ENCODE measurements around the gene PFKFB4. TPM values are rescaled to one million over a fixed set of nuclear protein-coding genes. Genes with fewer than 3 reads are reported as not detected.
A peak's percentile ranks its signal among the peaks of the same experiment; 100 is the strongest.
"Not testable (repeated sequence)": the region's sequence is repeated elsewhere in the genome, so short reads cannot be mapped to it uniquely, and the experiment has no call there.

PFKFB4 gene
- total RNA-seq, 2 donors from 2014 or later, result 8.5 to 18.0 TPM

DNA sequence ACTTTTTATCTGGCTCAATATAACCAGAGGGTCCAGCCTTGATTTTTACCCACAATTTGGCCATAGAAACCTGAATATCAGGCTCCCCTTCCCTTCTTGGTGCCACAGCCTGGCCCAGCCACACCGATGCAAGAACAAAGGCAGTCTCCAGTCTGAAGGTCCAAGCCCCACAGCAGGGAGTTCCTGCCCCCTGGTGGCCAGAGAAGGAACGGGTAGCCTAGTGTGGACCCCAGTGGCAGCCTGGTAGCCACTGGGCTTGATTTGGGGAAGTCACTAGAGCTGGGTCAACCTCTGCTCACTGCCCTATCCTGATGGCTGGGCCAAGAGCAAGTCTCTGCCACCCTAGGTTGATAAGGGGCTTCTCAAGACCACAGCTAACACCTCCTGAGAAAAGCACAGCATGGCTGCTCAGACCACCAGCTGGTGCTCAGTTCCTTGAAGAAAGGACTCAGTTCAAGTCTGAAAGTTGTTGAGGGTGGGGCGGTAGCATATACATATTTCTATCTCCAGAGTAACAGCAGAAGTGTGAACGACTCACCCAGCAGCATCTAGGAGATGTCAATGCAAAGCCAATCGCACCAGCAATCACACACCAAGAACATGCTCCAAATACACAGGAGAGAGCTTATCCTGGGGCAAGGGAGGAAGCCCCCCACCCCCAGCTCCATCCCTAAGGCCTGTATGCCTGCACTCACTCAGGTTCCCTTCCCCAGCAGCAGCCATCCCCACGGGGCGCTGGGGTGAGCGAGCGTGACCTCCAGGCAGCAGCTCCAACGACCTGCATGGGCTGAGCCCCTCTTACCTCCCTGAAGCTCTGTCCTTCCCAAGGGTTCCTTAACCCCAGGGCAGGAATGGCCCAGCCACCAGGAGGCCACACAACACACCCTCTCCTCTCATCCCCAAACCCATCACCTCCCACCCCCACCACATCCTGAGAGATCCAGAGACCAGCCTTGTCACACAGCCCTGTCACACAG, 7.6 kb downstream of the PFKFB4 start:
- Mint-ChIP-seq H3K4me1 (ENCODE audit: low read depth) (no peaks in the 10 kb centered on the region), H3K27me3 (ENCODE audit: low read depth) (no peaks in the 10 kb centered on the region), H3K4me3 (no peak overlapping the region), H3K27ac (no peak overlapping the region), H3K9me3 (no peaks in the 10 kb centered on the region), H3K36me3 (ENCODE audit: insufficient read depth in 2 of 2) (no peaks in the 10 kb centered on the region)
- peak; percentile 95 to 97 for ATAC-seq (replicated peaks in 1 of 2)
- DNase-seq, result peak; percentile 85 to 88

DNA sequence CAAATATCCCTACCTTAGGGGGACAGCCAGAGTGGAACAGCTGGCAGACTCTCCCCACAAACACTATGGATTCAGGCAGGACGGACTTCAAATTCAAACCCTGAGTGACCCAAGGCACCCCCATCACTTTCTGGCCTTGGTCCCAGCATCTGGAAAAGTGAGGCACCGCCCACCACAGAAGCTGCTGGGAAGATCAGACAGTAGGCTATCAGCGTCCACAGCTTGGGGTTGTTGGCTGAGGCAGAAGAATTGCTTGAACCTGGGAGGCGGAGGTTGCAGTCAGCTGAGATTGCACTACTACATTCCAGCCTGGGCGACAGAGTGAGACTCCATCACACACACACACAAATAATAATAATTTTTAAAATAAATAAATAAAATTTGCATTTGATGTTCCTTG, 8.5 kb downstream of the PFKFB4 start:
- no peak for DNase-seq
- peaks cover 0 to 2% of the 10 kb centered on the region in 2 donors for H3K36me3 Mint-ChIP-seq (ENCODE audit: insufficient read depth in 2 of 2)
- ATAC-seq (replicated peaks in 1 of 2), result no peak
- no peaks in the 10 kb centered on the region for H3K4me1 Mint-ChIP-seq (ENCODE audit: low read depth)
- no peak overlapping the region for H3K4me3 Mint-ChIP-seq
- H3K9me3 Mint-ChIP-seq, result no peaks in the 10 kb centered on the region
- no peaks in the 10 kb centered on the region for H3K27me3 Mint-ChIP-seq (ENCODE audit: low read depth)
- H3K27ac Mint-ChIP-seq, result no peak overlapping the region

DNA sequence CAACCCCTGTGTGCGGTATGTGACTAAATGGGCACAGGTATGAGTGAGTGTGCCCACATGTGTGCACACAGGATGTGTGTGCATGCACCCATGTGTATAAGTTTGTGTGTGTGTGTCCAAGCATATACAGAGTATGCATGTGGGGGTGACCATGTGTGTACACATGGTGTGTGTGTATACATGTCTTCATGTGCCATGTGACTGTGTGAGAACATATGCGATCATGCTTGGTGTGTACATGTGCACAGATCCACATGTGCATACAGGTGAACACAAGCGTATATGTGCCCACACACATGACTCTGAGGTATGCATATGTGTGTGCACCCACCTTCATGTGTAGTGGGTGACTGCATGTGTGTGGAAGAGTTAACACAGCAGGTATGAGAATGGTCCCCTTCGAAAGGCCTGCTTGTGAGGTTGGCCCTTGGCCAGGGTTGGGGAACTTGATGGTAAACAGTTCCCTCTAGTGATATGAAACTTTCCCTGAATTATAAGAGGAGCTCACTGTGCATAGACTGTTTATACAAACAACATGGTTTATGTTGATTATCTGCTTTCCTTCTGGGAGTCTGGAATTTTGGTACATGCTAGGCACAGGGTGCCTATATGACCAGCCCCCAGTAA, 10.3 kb downstream of the PFKFB4 start:
- no peak overlapping the region for H3K4me3 Mint-ChIP-seq
- H3K4me1 Mint-ChIP-seq (ENCODE audit: low read depth), result no peaks in the 10 kb centered on the region
- peaks cover 0 to 2% of the 10 kb centered on the region in 2 donors for H3K36me3 Mint-ChIP-seq (ENCODE audit: insufficient read depth in 2 of 2)
- H3K27ac Mint-ChIP-seq, result no peak overlapping the region
- no peak for ATAC-seq (replicated peaks in 1 of 2)
- no peaks in the 10 kb centered on the region for H3K27me3 Mint-ChIP-seq (ENCODE audit: low read depth)
- H3K9me3 Mint-ChIP-seq, result no peaks in the 10 kb centered on the region
- no peak for DNase-seq

DNA sequence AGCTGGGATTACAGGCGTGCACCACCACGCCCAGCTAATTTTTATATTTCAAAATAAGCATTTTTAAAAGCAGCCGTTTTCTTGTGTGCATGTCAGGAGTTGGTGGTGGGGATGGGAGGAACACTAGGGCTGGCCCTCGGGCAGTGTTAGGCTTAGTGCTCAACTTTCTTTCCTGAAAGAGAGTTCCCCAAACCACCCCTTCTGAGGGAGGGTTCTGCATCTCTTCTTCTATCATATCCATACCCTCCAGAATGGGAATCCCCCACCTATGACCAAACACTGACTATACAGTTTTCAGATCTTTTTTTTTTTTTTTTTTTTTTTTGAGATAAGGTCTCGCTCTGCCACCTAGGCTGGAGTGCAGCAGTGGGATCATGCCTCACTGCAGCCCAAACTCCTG, 12.5 kb downstream of the PFKFB4 start:
- DNase-seq (no peak), ATAC-seq (replicated peaks in 1 of 2) (no peak)
- peaks cover 0 to 2% of the 10 kb centered on the region in 2 donors for H3K36me3 Mint-ChIP-seq (ENCODE audit: insufficient read depth in 2 of 2)
- no peak overlapping the region for H3K4me3 Mint-ChIP-seq
- H3K9me3 Mint-ChIP-seq, result no peaks in the 10 kb centered on the region
- no peak overlapping the region for H3K27ac Mint-ChIP-seq
- H3K4me1 Mint-ChIP-seq (ENCODE audit: low read depth), result no peaks in the 10 kb centered on the region
- H3K27me3 Mint-ChIP-seq (ENCODE audit: low read depth), result no peaks in the 10 kb centered on the region

DNA sequence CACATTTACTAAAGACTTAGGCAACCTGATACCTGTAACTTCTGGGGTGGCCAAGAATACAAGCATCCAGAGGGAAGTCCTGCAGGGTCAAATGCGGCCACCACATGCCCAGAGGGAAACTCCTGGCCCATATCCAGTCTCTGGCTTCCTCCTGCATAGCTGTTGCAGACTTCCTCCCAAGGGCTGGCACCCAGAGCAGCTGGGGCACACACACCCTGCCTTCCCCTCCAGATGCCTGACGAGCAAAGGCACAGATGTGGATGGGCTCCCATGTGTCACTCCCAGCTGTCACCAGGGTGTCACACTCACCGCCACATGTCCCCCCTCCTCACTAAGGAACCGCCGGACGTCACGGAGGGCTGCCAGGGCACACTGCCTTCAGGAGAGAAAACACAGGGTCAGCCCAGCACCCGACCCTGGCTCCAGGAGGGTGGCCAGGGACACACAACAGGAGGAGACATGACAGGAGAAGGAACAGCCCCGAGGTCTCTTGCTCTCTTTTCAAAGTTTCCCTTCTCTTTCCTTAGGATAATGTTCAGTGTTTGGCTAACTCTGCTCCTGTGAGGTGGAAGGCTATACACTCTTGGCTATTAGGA, 13.2 kb downstream of the PFKFB4 start:
- no peaks in the 10 kb centered on the region for H3K27me3 Mint-ChIP-seq (ENCODE audit: low read depth)
- H3K4me1 Mint-ChIP-seq (ENCODE audit: low read depth), result no peaks in the 10 kb centered on the region
- H3K27ac Mint-ChIP-seq, result no peak overlapping the region
- no peak overlapping the region for H3K4me3 Mint-ChIP-seq
- no peak for DNase-seq
- H3K9me3 Mint-ChIP-seq, result no peaks in the 10 kb centered on the region
- ATAC-seq (replicated peaks in 1 of 2), result no peak
- H3K36me3 Mint-ChIP-seq (ENCODE audit: insufficient read depth in 2 of 2), result peaks cover 0 to 2% of the 10 kb centered on the region in 2 donors

DNA sequence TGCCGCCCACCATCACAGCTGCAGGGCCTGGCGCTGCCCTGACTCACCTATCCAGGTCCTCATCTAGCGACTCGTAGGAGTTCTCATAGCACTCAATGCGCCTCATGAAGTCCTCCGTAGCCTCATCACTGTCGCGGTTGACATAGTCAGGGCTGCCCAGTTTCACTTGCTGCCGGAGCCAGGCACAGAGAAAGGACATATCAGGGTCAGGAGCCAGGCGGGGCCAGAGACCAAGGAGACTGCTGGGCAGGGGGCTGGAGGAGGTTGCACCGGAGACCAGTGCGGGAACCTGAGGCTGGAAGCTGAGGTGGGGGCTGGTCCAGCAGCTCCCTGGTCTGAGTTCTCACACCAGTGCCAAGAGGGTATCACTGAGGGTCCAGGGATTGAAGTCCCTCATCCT, 18.2 kb downstream of the PFKFB4 start:
- Mint-ChIP-seq H3K27ac (no peak overlapping the region), H3K36me3 (ENCODE audit: insufficient read depth in 2 of 2) (peaks cover 0 to 5% of the 10 kb centered on the region in 2 donors), H3K27me3 (ENCODE audit: low read depth) (no peaks in the 10 kb centered on the region), H3K4me3 (no peak overlapping the region), H3K9me3 (no peaks in the 10 kb centered on the region), H3K4me1 (ENCODE audit: low read depth) (no peaks in the 10 kb centered on the region)
- no peak for DNase-seq
- no peak for ATAC-seq (replicated peaks in 1 of 2)

DNA sequence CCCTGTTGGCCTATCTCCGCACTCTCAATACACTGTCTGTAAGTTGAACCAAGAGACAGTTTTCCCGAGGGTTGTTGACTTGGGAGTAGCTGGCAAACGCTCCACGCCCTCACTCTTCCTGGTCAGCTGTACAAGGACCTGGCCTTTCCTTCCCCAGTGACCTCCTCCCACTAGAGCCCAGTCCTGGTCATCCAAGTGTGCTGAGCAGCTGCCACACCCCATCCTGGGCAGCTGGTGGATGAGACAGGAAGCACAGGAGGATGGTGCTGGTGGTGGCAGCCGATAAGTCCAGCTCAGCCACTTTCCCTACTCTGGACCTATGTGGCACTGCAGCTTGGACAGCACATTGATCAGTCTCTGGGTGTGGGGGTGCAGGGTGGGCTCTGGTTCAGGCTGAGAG, 19.8 kb downstream of the PFKFB4 start:
- Mint-ChIP-seq H3K36me3 (ENCODE audit: insufficient read depth in 2 of 2) (peaks cover 0 to 5% of the 10 kb centered on the region in 2 donors), H3K9me3 (no peaks in the 10 kb centered on the region), H3K27ac (no peak overlapping the region), H3K27me3 (ENCODE audit: low read depth) (no peaks in the 10 kb centered on the region), H3K4me3 (no peak overlapping the region), H3K4me1 (ENCODE audit: low read depth) (no peaks in the 10 kb centered on the region)
- no peak for DNase-seq
- ATAC-seq (replicated peaks in 1 of 2), result no peak

DNA sequence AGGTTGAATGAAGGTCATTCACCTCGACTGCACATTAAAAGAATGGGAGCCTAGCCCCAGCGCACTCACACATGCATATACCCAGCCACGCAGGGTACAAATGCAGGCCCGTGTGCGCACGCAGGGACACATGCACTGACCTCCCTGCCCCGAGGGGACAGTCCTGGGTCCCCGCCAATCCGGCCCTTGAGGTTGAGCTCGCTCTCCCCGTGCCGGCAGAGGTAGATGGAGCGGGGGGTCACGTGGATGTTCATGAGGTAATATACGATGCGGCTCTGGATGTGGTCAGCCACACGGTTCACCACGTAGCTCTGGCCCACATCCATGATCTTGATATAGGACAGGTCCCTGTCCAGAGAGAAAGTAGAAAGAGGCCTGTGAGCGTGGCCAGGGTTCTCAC, 20.5 kb downstream of the PFKFB4 start:
- Mint-ChIP-seq H3K27me3 (ENCODE audit: low read depth) (no peaks in the 10 kb centered on the region), H3K36me3 (ENCODE audit: insufficient read depth in 2 of 2) (peaks cover 0 to 5% of the 10 kb centered on the region in 2 donors), H3K27ac (no peak overlapping the region), H3K4me3 (no peak overlapping the region), H3K9me3 (no peaks in the 10 kb centered on the region), H3K4me1 (ENCODE audit: low read depth) (no peaks in the 10 kb centered on the region)
- DNase-seq, result no peak
- no peak for ATAC-seq (replicated peaks in 1 of 2)

DNA sequence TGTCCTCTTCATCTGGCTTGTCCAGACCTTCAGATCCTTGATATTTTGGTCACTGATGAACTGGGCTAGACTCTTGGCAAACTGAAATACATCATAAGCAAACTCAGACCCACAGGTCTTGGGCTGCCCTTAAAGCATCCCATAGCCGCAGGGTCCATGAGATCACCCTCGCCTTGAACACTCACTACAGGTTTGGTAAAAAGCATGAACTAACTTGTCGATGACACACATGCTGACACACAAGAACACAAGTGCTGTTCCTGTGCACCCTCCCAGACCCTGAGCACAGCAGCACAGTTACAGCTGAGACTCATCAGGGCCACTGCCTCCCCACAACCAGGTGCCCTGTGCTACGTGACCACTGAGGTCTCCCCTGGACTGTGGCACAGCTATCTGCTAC, 21.0 kb downstream of the PFKFB4 start:
- Mint-ChIP-seq H3K27me3 (ENCODE audit: low read depth) (no peaks in the 10 kb centered on the region), H3K36me3 (ENCODE audit: insufficient read depth in 2 of 2) (peaks cover 0 to 5% of the 10 kb centered on the region in 2 donors)

DNA sequence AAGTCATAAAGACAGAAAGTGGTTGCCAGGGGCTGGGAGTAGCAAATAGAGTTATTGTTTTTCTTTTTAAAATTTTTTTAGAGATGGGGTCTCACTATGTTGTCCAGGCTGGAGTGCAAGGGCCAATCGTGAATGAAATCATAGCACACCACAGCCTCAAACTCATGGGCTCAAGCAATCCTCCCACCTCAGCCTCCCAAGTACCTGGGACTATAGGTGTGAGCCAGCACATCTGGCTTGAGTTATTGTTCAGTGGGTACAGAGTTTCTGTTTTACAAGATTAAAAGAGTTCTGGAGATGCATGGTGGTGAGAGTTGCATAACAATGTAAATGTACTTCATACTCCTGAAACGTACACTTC, 23.6 kb downstream of the PFKFB4 start:
- H3K36me3 Mint-ChIP-seq (ENCODE audit: insufficient read depth in 2 of 2), result peaks cover 0 to 5% of the 10 kb centered on the region in 2 donors
- H3K27me3 Mint-ChIP-seq (ENCODE audit: low read depth), result no peaks in the 10 kb centered on the region
- no peaks in the 10 kb centered on the region for H3K9me3 Mint-ChIP-seq
- H3K4me3 Mint-ChIP-seq, result no peak overlapping the region
- no peak for ATAC-seq (replicated peaks in 1 of 2)
- no peaks in the 10 kb centered on the region for H3K4me1 Mint-ChIP-seq (ENCODE audit: low read depth)
- no peak for DNase-seq
- no peak overlapping the region for H3K27ac Mint-ChIP-seq

More for the DNA sequence above, 21.0 kb downstream of the PFKFB4 start:
- DNase-seq (no peak), ATAC-seq (replicated peaks in 1 of 2) (no peak)
- H3K9me3 Mint-ChIP-seq, result no peaks in the 10 kb centered on the region
- no peak overlapping the region for H3K4me3 Mint-ChIP-seq
- H3K4me1 Mint-ChIP-seq (ENCODE audit: low read depth), result no peaks in the 10 kb centered on the region
- no peak overlapping the region for H3K27ac Mint-ChIP-seq

DNA sequence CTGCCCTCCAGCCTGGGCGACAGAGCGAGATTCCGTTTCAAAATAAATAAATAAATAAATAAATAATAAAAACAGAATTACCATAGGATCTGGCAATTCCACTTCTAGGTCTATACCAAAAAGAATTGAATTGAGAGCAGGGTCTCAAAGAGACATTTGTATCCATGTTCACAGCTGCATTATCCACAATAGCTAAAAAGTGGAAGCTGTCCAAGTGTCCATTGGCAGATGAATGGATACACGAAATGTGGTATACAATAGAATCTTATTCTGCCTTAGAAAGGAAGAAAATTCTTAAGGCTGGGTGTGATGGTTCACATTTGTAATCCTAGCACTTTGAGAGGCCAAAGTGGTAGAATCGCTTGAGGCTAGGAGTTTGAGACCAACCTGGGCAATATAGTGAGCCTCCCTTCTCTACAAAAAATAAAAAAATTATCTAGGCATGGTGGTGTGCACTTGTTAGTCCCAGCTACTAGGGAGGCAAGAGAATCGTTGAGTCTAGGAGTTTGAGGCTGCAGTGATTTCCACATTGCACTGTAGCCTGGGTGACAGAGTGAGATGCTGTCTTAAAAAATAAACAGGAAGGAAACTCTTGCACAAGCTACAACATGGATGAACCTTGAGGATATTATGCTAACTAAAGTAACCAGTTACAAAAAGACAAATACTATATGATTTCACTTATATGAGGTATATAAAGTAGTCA, 24.2 kb downstream of the PFKFB4 start:
- peaks cover 0 to 5% of the 10 kb centered on the region in 2 donors for H3K36me3 Mint-ChIP-seq (ENCODE audit: insufficient read depth in 2 of 2)
- ATAC-seq (replicated peaks in 1 of 2), result no peak

DNA sequence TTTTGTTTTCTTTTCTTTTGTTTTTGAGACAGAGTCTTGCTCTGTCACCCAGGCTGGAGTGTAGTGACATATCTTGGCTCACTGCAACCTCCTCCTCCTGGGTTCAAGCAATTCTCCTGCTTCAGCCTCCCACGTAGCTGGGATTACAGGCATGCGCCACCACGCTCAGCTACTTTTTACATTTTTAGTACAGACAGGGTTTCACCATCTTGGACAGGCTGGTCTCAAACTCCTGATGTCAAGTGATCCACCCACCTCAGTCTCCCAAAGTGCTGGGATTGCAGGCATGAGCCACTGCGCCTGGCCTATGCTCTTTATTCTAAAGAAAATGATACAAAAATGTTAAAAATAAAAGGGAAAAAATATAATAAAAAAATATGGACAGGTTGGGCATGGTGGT, 25.9 kb downstream of the PFKFB4 start:
- not testable (repeated sequence) for DNase-seq; H3K4me3 Mint-ChIP-seq; ATAC-seq (replicated peaks in 1 of 2); H3K9me3 Mint-ChIP-seq; H3K27me3 Mint-ChIP-seq (ENCODE audit: low read depth); H3K36me3 Mint-ChIP-seq (ENCODE audit: insufficient read depth in 2 of 2); H3K27ac Mint-ChIP-seq; H3K4me1 Mint-ChIP-seq (ENCODE audit: low read depth)

More for the DNA sequence above, 24.2 kb downstream of the PFKFB4 start:
- H3K4me1 Mint-ChIP-seq (ENCODE audit: low read depth), result no peaks in the 10 kb centered on the region
- no peaks in the 10 kb centered on the region for H3K27me3 Mint-ChIP-seq (ENCODE audit: low read depth)
- no peak for DNase-seq
- H3K27ac Mint-ChIP-seq, result no peak overlapping the region
- H3K4me3 Mint-ChIP-seq, result no peak overlapping the region
- H3K9me3 Mint-ChIP-seq, result no peaks in the 10 kb centered on the region

DNA sequence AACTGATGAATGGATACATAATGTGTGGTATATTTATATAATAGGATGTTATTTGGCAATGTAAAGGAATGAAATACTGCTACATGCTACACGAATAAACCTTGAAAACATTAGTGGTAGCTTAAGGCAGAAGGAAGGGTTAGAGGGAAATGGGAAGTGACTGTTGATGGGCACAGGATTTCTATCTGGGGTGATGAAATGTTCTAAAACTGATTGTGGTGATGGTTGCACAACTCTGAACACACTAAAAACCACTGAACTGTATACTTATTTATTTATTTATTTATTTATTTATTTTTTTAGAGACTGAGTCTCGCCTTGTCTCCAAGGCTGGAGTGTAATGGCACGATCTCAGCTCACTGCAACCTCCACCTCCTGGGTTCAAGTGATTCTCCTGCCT, 27.8 kb downstream of the PFKFB4 start:
- Mint-ChIP-seq H3K4me1 (ENCODE audit: low read depth) (no peaks in the 10 kb centered on the region), H3K4me3 (no peak overlapping the region), H3K9me3 (no peaks in the 10 kb centered on the region), H3K27ac (no peak overlapping the region), H3K36me3 (ENCODE audit: insufficient read depth in 2 of 2) (peaks cover 0 to under 1% of the 10 kb centered on the region in 2 donors), H3K27me3 (ENCODE audit: low read depth) (no peaks in the 10 kb centered on the region)
- no peak for DNase-seq
- no peak for ATAC-seq (replicated peaks in 1 of 2)

Data from activated T-cell treated with anti-CD3 and anti-CD28 coated beads, Interleukin-2, amount 50 U/mL, for 72 hours (primary cell).